Measurements from ENCODE around the gene CELSR2. TPM values are rescaled to one million over a fixed set of nuclear protein-coding genes. Genes with fewer than 3 reads are reported as not detected.

Gene CELSR2
- total RNA-seq, 3 donors from 2014 or later (not counting 1 experiment from before 2014, with no cell fraction given) = 7.1 to 9.7 (median 7.4) TPM

GRCh38 chr1:109242387-109242786 is 7.0 kb upstream of the CELSR2 start:
- no peak for TF ChIP-seq CTCF (IDR thresholded peaks at IDR 0.05)
- Histone ChIP-seq H3K9me3 (ENCODE audit: control insufficient read depth, insufficient read depth, low read length) (no peaks in the 10 kb centered on the region), H3K36me3 (ENCODE audit: control insufficient read depth, insufficient read depth, low read length) (peaks cover 14% of the 10 kb centered on the region), H3K27me3 (ENCODE audit: control insufficient read depth, insufficient read depth, low read length) (peaks cover 6% of the 10 kb centered on the region), H3K4me3 (ENCODE audit: low read length) (no peak overlapping the region), H3K4me1 (ENCODE audit: control insufficient read depth, insufficient read depth, low read length) (peaks cover 9% of the 10 kb centered on the region), H3K27ac (ENCODE audit: low read length) (no peak overlapping the region)
- 72% methylated on average over 7 of the region's 7 CpGs for WGBS (ENCODE audit: insufficient coverage)
- H3K4me1 Mint-ChIP-seq = peaks cover 12 to 19% of the 10 kb centered on the region in 2 donors
- H3K27me3 Mint-ChIP-seq (ENCODE audit: low read depth in 2 of 2) = peaks cover 15 to 16% of the 10 kb centered on the region in 2 donors
- no peak overlapping the region for H3K4me3 Mint-ChIP-seq
- DNase-seq (no peak), ATAC-seq (no peak)
- intact Hi-C loops (cut with micrococcal nuclease) = no loop called here
- peak overlapping the region in 1 of 2 donors; percentile 59 for H3K27ac Mint-ChIP-seq
- H3K36me3 Mint-ChIP-seq = peaks cover 6% of the 10 kb centered on the region
- no peaks in the 10 kb centered on the region for H3K9me3 Mint-ChIP-seq

- DNase-seq = no peak
- no peak overlapping the region for H3K27ac ChIP-seq (ENCODE audit: low read length)
- H3K36me3 ChIP-seq (ENCODE audit: control insufficient read depth, insufficient read depth, low read length) = peaks cover 7% of the 10 kb centered on the region
- no peak for TF ChIP-seq CTCF (IDR thresholded peaks at IDR 0.05)
- H3K27me3 ChIP-seq (ENCODE audit: control insufficient read depth, insufficient read depth, low read length) = peaks cover 8% of the 10 kb centered on the region
- no peaks in the 10 kb centered on the region for H3K9me3 ChIP-seq (ENCODE audit: control insufficient read depth, insufficient read depth, low read length)
- H3K4me1 Mint-ChIP-seq = peaks cover 12 to 19% of the 10 kb centered on the region in 2 donors
- H3K27me3 Mint-ChIP-seq (ENCODE audit: low read depth in 2 of 2) = peaks cover 15 to 16% of the 10 kb centered on the region in 2 donors
- H3K4me3 ChIP-seq (ENCODE audit: low read length) = no peak overlapping the region
- H3K4me3 Mint-ChIP-seq = no peak overlapping the region
- no peaks in the 10 kb centered on the region for H3K9me3 Mint-ChIP-seq
- H3K36me3 Mint-ChIP-seq = no peaks in the 10 kb centered on the region
- ATAC-seq = no peak
- H3K4me1 ChIP-seq (ENCODE audit: control insufficient read depth, insufficient read depth, low read length) = peaks cover 9% of the 10 kb centered on the region
- 84% methylated on average over 5 of the region's 5 CpGs for WGBS (ENCODE audit: insufficient coverage)
- H3K27ac Mint-ChIP-seq = no peak overlapping the region
- intact Hi-C loops (cut with micrococcal nuclease) = no loop called here
These were observed 6.1 kb upstream of the CELSR2 start for GRCh38 chr1:109243221-109243620.

- DNase-seq (no peak), ATAC-seq (no peak)
- H3K4me1 Mint-ChIP-seq = peaks cover 12 to 21% of the 10 kb centered on the region in 2 donors
- WGBS (ENCODE audit: insufficient coverage) = 89% methylated on average over 8 of the region's 8 CpGs
- no peak for TF ChIP-seq CTCF (IDR thresholded peaks at IDR 0.05)
- no peaks in the 10 kb centered on the region for H3K36me3 Mint-ChIP-seq
- H3K27me3 ChIP-seq (ENCODE audit: control insufficient read depth, insufficient read depth, low read length) = peaks cover 9% of the 10 kb centered on the region
- no peak overlapping the region for H3K27ac ChIP-seq (ENCODE audit: low read length)
- H3K4me1 ChIP-seq (ENCODE audit: control insufficient read depth, insufficient read depth, low read length) = peaks cover 13% of the 10 kb centered on the region
- peaks cover 15 to 16% of the 10 kb centered on the region in 2 donors for H3K27me3 Mint-ChIP-seq (ENCODE audit: low read depth in 2 of 2)
- H3K4me3 ChIP-seq (ENCODE audit: low read length) = no peak overlapping the region
- no peak overlapping the region for H3K27ac Mint-ChIP-seq
- no peaks in the 10 kb centered on the region for H3K9me3 Mint-ChIP-seq
- no peaks in the 10 kb centered on the region for H3K9me3 ChIP-seq (ENCODE audit: control insufficient read depth, insufficient read depth, low read length)
- no peaks in the 10 kb centered on the region for H3K36me3 ChIP-seq (ENCODE audit: control insufficient read depth, insufficient read depth, low read length)
- no peak overlapping the region for H3K4me3 Mint-ChIP-seq
- intact Hi-C loops (cut with micrococcal nuclease) = no loop called here
These were observed 5.3 kb upstream of the CELSR2 start for GRCh38 chr1:109243860-109244552.

All from natural killer cell (primary cell).